RCC 7860 (cell line): ENCODE data around the gene CUX1.
"Not testable (repeated sequence)": the region's sequence is repeated elsewhere in the genome, so short reads cannot be mapped to it uniquely, and the experiment has no call there.

Source experiments
- DNase-seq: peaks from one replicate; pipeline ENCODE4 v3.0.0-alpha.2; 2015; ENCODE audit warnings: low spot score
- FAIRE-seq: peaks from 2 replicates; lab custom pipeline; 2012; peaks lifted over from hg19 to GRCh38; lab: Jason Lieb, UNC

CUX1 gene

GRCh38 chr7:101888564-101888963 is 71.1 kb downstream of the CUX1 start:
- not testable (repeated sequence) for FAIRE-seq, DNase-seq

- FAIRE-seq (no peak), DNase-seq (no peak)
These were observed 73.5 kb downstream of the CUX1 start for GRCh38 chr7:101890749-101891523.

DNA sequence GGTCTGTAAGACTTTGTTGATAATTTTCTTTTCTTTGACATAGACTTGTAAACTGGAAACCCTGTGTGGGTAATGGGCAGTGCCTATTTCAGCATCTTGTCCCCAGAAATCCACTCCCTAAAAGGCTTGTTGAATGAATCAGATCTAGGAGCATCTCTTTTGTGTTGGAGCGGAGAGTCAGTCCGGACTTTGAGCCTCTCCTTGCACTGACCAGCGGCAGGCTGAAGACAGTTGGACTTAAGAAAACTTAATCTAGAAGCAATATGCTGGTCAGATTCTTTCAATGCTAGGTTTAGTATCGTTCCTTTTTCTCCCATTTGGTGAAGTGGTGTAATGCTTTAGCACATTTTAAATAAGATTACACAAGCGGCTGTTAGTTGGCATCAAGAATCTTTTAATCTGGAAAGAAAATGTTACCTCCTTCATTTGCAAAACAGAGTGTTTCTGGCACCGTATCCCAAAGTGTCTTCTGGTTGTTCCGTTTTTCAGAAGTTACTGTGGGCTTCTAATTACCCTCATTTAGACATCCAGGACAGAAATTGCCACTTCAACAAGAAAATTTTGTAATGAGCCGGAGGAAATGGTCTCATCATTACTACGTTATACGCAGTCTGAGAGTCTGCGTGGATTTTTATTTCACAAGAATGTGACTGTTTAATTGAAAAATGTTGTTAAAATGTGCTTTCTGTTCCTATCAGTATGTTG is 74.7 kb downstream of the CUX1 start:
- DNase-seq, result no peak
- FAIRE-seq, result no peak

GRCh38 chr7:101893341-101894082 is 76.1 kb downstream of the CUX1 start:
- FAIRE-seq, result no peak
- DNase-seq, result no peak

DNA sequence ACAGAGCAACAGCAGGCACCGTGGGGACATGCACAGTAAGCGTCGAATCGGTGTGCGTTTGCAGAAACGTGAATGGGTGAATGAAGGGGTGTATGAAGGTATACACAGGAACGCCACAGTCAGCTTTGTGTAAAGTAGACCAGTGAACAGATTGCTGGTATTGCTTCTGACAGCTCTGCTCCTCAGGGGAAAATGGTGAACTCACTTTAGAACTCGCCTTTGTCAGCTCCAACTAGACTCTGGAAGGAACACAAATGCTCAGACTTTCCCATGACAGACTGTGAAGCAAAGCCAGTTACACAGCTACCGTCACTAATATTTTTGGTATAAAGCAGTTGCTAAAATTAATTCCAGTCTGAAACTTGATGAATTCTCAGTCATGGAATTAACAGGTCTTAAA is 78.9 kb downstream of the CUX1 start:
- FAIRE-seq (no peak), DNase-seq (no peak)

DNA sequence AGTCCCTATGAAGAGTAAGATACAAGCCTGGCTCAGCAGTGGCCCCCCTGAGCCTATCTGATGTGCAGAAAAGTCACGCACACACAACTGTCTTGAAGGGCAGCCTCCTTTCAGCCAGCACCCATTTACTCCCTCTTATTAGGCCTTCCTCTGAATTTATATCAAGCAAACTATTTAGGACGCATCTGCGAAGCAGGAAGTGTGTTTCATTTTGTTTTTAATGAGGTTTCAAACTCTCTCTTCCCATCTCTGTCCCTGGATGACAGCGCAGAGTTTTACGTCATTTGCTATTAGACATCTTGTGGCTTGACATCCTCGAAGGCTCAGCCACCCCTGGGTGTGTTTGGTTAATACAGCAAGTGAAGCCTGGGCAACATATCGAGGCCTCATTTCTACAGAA is 79.5 kb downstream of the CUX1 start:
- no peak for FAIRE-seq
- no peak for DNase-seq

DNA sequence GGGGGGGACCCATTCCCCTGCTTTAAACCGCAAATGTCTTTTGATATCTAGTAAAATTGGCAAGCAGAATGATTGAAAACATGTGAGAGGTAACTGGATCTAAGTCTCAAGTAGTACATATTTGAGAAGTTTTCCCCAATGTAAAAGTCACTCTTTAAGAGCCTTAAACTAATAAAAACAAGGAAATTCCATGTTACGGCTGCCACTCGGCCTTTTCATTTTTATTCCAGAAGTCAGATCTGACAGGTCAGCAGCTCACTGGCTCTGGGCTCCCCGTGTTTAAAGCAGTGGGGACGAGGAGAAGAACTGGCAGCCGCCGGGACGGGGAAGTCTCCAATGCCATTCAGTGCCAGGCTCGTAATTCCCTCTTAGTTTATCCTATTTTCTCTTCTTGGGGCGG is 80.7 kb downstream of the CUX1 start:
- no peak for DNase-seq
- FAIRE-seq, result no peak

DNA sequence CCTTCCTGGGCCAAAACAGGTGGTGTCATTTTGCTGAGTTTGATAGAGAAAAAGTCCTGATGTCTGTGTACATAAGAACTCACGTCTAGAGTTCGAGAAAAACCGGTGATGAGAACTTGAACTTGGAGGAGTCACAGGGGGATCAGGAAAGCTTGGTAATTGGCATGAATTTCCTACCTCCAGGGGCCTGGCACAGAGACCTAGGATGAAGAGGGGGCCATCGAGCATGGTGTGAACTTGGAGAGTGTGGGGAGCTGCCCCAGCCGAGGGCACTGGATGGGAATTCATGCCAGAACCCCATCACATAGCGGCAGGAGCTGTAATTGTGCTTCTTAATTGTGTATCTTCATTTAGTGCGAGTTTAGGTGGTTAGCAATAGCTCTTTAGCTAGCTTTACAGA is 82.2 kb downstream of the CUX1 start:
- no peak for FAIRE-seq
- DNase-seq, result no peak

GRCh38 chr7:101900103-101900502 is 82.7 kb downstream of the CUX1 start:
- FAIRE-seq (no peak), DNase-seq (no peak)

DNA sequence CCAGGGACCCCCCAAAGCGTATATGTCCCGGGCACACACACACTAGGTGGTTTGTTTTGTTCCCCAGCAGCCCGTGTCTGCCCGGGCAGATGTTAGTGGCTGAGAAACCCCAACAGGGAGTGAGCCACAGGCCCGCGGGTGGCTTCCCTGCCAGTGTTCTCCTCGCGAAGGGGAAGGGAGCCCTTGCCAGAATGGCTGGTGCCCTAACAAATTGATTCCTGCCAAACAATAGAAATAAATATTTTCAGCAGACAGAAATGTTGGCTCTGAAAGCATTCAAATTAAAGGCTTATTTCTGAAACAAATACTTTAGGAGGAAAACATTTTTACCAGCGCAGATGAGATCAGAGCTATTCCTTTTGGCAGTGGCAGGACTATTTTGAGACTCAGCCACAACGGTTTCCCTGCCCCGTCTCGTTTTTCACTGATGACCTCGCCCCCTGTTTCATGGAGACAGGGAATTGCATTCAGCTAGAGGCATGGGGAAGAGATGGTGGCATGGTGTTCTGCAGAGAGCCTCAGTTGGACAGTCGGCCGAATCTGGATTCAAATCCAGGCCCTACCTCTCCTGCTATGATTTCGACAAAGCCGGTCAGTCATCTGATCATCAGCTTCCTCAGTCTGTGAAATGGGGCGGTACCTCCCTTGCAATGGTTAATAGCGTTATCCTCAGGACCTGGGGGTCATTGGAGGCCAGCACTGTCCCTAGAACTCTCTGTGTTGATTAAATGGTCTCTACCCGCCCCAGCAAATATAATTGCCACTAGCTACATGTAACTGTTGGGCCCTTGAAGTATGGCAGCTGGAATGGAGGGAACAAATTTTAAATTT is 84.5 kb downstream of the CUX1 start:
- no peak for DNase-seq
- FAIRE-seq, result no peak

DNA sequence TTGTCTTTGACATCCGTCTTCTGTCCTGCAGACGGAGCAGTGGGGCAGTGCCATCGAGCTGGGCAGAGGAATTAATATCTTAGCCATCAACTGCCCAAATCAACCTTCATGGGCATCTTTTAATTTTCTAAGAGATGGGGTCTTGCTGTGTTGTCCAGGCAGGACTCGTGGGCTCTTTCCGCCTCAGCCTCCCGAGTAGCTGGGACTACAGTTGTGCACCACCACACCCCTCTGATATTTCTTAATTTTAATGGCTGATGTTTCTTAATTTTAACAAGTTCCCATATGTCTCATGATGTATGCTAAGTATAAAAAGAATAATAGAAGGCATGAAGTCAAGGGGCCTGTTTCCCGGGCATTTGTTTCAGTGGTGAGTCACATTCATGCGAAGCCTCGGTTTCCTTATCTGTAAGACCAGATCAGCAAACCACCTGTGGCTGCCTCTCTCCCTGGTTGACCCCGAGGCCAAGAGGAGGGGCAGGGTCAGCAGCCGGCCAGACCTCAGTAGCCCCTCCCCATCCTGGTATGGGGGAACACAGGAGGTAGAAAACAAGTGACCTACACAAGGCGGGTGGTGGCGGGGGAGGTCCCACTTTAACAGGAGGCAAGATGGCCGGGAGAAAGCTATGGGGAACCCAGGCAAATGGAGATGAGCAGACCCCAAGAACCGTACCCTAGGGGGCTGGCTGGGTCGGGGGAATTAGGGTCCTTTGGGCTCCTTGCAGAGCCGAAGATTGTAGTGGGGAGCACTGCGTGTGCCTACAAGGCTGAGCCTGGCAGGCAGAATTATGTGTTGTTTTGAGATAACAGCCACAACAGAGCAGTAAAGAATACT is 85.5 kb downstream of the CUX1 start:
- DNase-seq (no peak), FAIRE-seq (no peak)

GRCh38 chr7:101903515-101903868 is 86.1 kb downstream of the CUX1 start:
- DNase-seq (no peak), FAIRE-seq (no peak)

- FAIRE-seq (no peak), DNase-seq (no peak)
These were observed 86.6 kb downstream of the CUX1 start for GRCh38 chr7:101904019-101904418.

DNA sequence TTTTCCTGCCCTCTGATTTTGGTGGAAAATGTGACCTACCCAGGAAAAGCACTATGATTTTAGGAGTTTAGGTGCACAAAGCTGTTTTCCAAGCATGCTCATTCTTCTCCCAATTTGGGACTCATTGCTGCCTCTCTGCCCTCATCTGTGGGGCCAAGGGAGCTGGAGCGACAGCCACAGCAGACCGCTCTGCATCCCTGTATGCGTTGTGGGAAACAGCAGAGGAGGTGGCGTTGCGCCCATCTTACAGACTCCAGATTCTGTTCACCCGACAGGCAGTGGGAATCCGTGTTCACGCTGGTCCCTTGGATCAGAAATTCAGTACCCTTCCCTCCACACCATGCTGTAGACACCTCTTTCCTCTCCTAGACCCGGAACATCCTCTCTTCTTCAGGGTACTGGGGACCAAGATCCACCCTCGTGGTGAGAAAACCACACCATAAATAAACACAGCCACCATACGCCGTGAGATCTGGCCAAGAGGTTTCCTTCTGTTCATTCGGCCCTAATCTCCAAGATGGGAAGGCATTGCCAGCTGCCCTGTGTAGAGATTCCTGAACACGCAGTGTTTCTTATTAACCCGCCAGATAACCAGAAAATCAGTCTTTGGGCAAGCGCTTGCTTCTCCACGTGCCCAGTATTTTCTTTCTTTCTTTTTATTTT is 87.9 kb downstream of the CUX1 start:
- DNase-seq (no peak), FAIRE-seq (no peak)

DNA sequence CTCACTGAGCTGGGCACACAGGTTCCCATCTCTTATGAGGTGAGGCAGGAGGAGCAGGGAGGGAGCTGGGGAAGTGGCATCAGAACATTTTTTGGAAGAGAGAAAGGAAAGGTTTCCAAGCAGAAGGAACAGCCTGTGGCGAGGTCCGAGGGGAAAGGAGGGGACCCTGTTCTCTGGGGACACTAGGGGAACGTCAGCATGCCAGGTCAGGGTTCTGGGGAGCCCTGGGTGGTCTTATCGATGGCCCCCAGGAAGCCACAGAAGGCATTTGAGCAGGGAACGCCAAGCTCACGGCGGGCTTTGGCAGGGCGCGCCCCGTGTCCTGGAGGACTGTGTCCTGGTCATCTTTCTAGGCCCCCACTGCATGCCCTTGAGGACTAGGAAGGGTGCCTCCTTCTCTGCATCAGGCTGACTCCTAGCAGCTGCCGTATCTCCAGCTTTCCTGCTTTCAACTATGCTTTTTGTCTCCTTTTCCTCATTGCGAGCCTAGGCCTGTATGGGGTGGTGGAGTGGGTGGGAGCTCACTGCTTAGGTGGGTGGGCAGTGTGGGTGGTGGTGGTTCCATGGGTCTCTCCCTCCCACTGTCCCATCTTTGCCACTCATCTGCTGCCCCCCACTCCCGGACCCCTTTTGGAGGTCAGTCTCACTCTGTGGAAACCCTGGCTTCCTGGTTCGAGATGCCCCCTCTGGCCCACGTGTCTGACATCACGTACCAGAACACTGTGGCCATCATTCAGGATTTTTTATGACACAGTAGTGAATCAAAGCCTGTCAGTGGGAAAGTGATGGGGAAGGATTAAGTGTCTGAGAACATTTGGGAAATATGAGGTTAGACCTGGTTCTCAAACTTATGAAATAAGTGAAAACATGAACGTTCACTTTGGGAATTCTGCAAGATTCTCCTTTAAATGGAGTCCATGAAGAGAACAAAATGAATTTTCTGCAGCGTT is 89.1 kb downstream of the CUX1 start:
- FAIRE-seq, result no peak

DNA sequence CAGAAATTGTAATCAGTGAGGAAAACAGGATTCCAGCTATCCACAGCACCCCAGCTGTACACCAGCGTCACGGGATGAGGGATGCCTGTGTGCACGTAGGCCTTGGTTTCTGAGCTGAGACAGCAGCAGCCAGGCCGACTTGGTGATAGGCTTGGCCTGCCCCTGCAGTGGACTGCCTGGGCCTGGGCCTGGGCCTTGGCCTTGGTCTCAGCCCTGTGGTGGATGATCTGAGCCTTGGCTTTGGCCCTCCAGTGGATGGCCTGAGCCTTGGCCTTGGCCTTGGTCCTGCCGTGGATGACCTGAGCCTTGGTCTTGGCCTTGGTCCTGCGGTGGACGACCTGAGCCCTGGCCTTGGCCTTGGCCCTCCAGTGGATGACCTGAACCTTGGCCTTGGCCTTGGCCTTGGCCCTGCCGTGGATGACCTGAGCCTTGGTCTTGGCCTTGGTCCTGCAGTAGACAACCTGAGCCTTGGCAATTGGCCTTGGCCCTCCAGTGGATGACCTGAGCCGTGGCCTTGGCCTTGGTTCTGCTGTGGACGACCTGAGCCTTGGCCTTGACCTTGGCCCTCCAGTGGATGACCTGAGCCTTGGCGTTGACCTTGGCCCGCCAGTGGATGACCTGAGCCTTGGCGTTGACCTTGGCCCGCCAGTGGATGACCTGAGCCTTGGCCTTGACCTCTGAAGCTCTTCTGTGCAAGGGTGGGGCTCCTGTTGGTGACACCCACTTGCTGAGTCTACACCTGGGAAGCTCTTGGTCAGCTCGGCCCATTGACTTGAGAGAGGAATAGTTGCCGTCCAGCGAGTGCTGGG is 93.8 kb downstream of the CUX1 start:
- FAIRE-seq (no peak), DNase-seq (no peak)

More for the DNA sequence above, 89.1 kb downstream of the CUX1 start:
- DNase-seq, result no peak
